SU-DHL-6 (cell line): ENCODE measurements around the gene OLAH.

Experiments used
- H2AFZ ChIP-seq: fragments of 200-600 bp; sonication (generic); 2 replicates; pipeline ENCODE4 v1.6.1; 2014; ENCODE audit warnings: low read depth, mild to moderate bottlenecking, moderate library complexity, mixed read lengths, antibody characterized with exemption, low read length; ENCODE audit not compliant: severe bottlenecking
- H3F3A ChIP-seq: fragments of 200-600 bp; shearing (Covaris generic); 2 replicates; pipeline ENCODE4 v1.6.0; 2016; ENCODE audit warnings: antibody characterized with exemption, mild to moderate bottlenecking; ENCODE audit not compliant: insufficient read depth
- H3K27ac ChIP-seq: fragments of 200-600 bp; sonication (generic); 2 replicates; pipeline ENCODE4 v1.5.1; 2016; ENCODE audit warnings: low read depth, mild to moderate bottlenecking, low read length, moderate library complexity, mixed read lengths
- H3K27me3 ChIP-seq: fragments of 200-600 bp; sonication (generic), shearing (Covaris generic); 2 replicates; pipeline ENCODE4 v1.6.0; 2014; ENCODE audit warnings: mild to moderate bottlenecking, low read length
- H3K36me3 ChIP-seq: fragments of 200-600 bp; sonication (generic); 2 replicates; pipeline ENCODE4 v1.6.1; 2014; ENCODE audit warnings: mild to moderate bottlenecking, low read length, mixed read lengths
- H3K4me2 ChIP-seq: fragments of 300-600, 200-600 bp; shearing (Covaris generic), sonication (generic); 2 replicates; pipeline ENCODE4 v1.6.0; 2014; ENCODE audit warnings: low read length, low read depth, mild to moderate bottlenecking; ENCODE audit not compliant: poor library complexity, severe bottlenecking
- H3K4me3 ChIP-seq: fragments of 200-600 bp; sonication (generic); 2 replicates; pipeline ENCODE4 v1.5.1; 2014; ENCODE audit warnings: antibody characterized with exemption, low read length, mild to moderate bottlenecking, mixed read lengths; ENCODE audit not compliant: insufficient read depth, poor library complexity, severe bottlenecking
- H3K79me2 ChIP-seq: fragments of 200-600 bp; sonication (generic); 2 replicates; pipeline ENCODE4 v1.6.1; 2014; ENCODE audit warnings: mild to moderate bottlenecking, low read length, moderate library complexity; ENCODE audit not compliant: insufficient read depth
- H3K9ac ChIP-seq: fragments of 200-600 bp; sonication (generic); 2 replicates; pipeline ENCODE4 v1.7.0; 2014; ENCODE audit warnings: mild to moderate bottlenecking, low read length
- H3K9me2 ChIP-seq: fragments of 200-600 bp; sonication (generic); replicated peaks from 2 replicates; pipeline ENCODE4 v1.6.1; 2014; ENCODE audit warnings: low read length; ENCODE audit not compliant: insufficient read depth
- H3K9me3 ChIP-seq: fragments of 200-600 bp; sonication (generic); 2 replicates; pipeline ENCODE4 v1.6.1; 2014; ENCODE audit warnings: low read length, mixed read lengths; ENCODE audit not compliant: insufficient read depth
- H4K20me1 ChIP-seq: fragments of 200-600 bp; sonication (generic); 2 replicates; pipeline ENCODE4 v1.6.1; 2014; ENCODE audit warnings: low read depth, mild to moderate bottlenecking, antibody characterized with exemption, low read length, moderate library complexity, mixed read lengths
- EZH2phosphoT487 ChIP-seq: fragments of 200-600 bp; sonication (generic), shearing (Covaris generic); conservative IDR thresholded peaks from 2 replicates; pipeline ENCODE4 v1.6.1; 2018; ENCODE audit warnings: mild to moderate bottlenecking, antibody characterized with exemption, low read length, moderate library complexity, mixed read lengths
- TF ChIP-seq, protein P1 (sequence below): fragments of 200-600 bp; sonication (generic); IDR thresholded peaks from one replicate; pipeline ENCODE4 v1.5.1; 2017; ENCODE audit warnings: antibody characterized with exemption, mild to moderate bottlenecking, low read length, moderate library complexity; ENCODE audit not compliant: insufficient read depth, poor library complexity, severe bottlenecking

Gene OLAH

DNA sequence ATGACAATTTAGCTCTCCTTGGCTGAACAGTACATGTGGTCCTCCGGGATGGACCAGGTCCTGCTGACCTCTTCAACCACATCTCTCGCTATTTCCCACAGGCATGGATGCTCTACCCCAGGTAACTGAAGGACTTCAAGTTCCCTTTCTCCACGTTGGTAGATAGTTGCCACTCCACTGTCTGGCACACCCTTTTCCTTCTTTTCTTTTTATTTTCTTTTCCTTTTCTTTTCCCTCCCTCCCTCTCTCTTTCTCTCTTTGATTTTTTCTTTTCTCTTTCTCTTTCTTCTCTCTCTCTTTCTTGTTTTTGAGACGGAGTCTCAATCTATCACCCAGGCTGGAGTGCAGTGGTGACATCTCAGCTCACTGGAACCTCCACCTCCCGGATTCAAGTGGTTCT is 47.7 kb downstream of the OLAH start:
- Histone ChIP-seq H3K36me3 (no peaks in the 10 kb centered on the region), H3K27me3 (no peaks in the 10 kb centered on the region), H3K4me3 (no peak overlapping the region), H3K4me2 (no peak overlapping the region), H3K9ac (no peak overlapping the region), H4K20me1 (no peaks in the 10 kb centered on the region), H3K9me3 (no peaks in the 10 kb centered on the region), H3K79me2 (no peaks in the 10 kb centered on the region), H2AFZ (no peak overlapping the region), H3K9me2 (no peaks in the 10 kb centered on the region), H3K27ac (no peak overlapping the region), H3F3A (no peaks in the 10 kb centered on the region)
- no peak for TF ChIP-seq EZH2phosphoT487
- TF ChIP-seq, protein P1, sequence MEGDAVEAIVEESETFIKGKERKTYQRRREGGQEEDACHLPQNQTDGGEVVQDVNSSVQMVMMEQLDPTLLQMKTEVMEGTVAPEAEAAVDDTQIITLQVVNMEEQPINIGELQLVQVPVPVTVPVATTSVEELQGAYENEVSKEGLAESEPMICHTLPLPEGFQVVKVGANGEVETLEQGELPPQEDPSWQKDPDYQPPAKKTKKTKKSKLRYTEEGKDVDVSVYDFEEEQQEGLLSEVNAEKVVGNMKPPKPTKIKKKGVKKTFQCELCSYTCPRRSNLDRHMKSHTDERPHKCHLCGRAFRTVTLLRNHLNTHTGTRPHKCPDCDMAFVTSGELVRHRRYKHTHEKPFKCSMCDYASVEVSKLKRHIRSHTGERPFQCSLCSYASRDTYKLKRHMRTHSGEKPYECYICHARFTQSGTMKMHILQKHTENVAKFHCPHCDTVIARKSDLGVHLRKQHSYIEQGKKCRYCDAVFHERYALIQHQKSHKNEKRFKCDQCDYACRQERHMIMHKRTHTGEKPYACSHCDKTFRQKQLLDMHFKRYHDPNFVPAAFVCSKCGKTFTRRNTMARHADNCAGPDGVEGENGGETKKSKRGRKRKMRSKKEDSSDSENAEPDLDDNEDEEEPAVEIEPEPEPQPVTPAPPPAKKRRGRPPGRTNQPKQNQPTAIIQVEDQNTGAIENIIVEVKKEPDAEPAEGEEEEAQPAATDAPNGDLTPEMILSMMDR: no peak

GRCh38 chr10:15092855-15093408 is 49.2 kb downstream of the OLAH start:
- H3K27ac ChIP-seq: no peak overlapping the region
- H2AFZ ChIP-seq: no peak overlapping the region
- H3K9ac ChIP-seq: no peak overlapping the region
- 0 out of 2 replicates have a peak, but pooled peaks cover 5% of the 10 kb centered on the region for H3F3A ChIP-seq
- H4K20me1 ChIP-seq: no peaks in the 10 kb centered on the region
- no peaks in the 10 kb centered on the region for H3K9me3 ChIP-seq
- TF ChIP-seq EZH2phosphoT487: no peak
- TF ChIP-seq, protein P1: no peak
- H3K36me3 ChIP-seq: no peaks in the 10 kb centered on the region
- H3K27me3 ChIP-seq: no peaks in the 10 kb centered on the region
- H3K9me2 ChIP-seq: no peaks in the 10 kb centered on the region
- no peak overlapping the region for H3K4me2 ChIP-seq
- H3K4me3 ChIP-seq: no peak overlapping the region
- H3K79me2 ChIP-seq: peaks cover 5% of the 10 kb centered on the region

GRCh38 chr10:15096661-15097010 is 52.9 kb downstream of the OLAH start:
- peak overlapping the region; percentile 86 for H3K4me3 ChIP-seq
- H3K79me2 ChIP-seq: peaks cover 42% of the 10 kb centered on the region
- H3K9me3 ChIP-seq: no peaks in the 10 kb centered on the region
- H4K20me1 ChIP-seq: no peaks in the 10 kb centered on the region; the same call in 1 of the 2 replicates
- peak overlapping the region; percentile 80 for H3K4me2 ChIP-seq
- H3K9ac ChIP-seq: peak overlapping the region; percentile 75
- no peak for TF ChIP-seq EZH2phosphoT487
- peak overlapping the region; percentile 96 for H2AFZ ChIP-seq
- 0 out of 2 replicates have a peak, but pooled peaks cover 5% of the 10 kb centered on the region for H3F3A ChIP-seq
- H3K36me3 ChIP-seq: no peaks in the 10 kb centered on the region
- H3K27ac ChIP-seq: peak overlapping the region; percentile 90
- H3K27me3 ChIP-seq: no peaks in the 10 kb centered on the region
- no peaks in the 10 kb centered on the region for H3K9me2 ChIP-seq

DNA sequence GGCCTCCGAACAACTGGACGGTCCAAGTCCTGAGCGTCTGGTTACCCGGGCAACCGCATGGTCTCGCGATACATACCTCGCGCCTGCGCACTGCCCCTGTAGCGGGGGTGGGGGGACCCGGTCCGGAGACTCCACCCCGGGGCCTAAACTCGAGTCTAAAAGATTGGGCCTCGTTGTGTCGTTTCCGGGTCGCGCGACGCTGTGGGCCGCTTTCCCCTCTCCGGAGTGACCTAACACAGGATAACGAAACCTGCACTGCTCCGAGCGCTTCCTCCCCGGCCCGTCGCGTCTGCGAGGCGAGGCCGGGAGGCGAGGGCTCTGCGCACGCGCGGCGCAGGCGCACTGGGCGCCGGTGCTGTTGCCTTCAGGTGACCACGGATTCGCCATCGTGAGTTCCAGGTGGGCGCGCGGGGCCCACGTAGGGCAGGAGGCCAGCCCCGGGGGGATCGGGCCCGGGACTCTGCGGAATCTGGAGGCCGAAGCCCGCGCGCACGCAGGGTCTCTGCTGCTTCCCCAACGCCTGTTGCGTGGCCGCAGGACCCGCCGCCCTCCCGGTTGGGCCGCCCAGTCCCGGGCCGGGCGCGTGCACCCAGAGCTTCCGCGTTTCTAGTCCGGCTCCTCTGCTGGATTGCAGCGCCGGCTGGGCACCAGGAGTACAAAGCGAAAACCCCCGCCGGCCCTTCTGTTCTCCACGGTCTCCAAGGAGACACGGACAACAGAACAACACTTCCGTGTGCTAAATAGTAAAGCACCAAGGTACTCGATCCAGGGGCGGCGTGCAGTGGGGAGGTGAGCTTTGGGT is 53.5 kb downstream of the OLAH start, which contains the start of gene RPP38:
Gene RPP38 (plus strand): TSS at position 345 of the 802 bp plus-strand sequence. CDS start 5,960 bp downstream, outside the sequence.
- TF ChIP-seq, protein P1: no peak
- TF ChIP-seq EZH2phosphoT487: no peak
- Histone ChIP-seq H3K36me3 (no peaks in the 10 kb centered on the region), H3K9me3 (no peaks in the 10 kb centered on the region), H3K4me2 (peak within 1 kb of the TSS; percentile 80), H3K27ac (peak within 1 kb of the TSS; percentile 90), H3K9me2 (no peaks in the 10 kb centered on the region), H3F3A (0 out of 2 replicates have a peak, but pooled peaks cover 5% of the 10 kb centered on the region), H3K79me2 (peaks cover 45% of the 10 kb centered on the region), H4K20me1 (no peaks in the 10 kb centered on the region; the same call in 1 of the 2 replicates), H3K9ac (peak within 1 kb of the TSS; percentile 75), H3K4me3 (peak within 1 kb of the TSS; percentile 86), H3K27me3 (no peaks in the 10 kb centered on the region), H2AFZ (peak within 1 kb of the TSS; percentile 96)
